Trophoblast cell (in vitro differentiated cells and primary cell): ENCODE data around the gene PANK4.

Experiments
- DNase-seq, 2 donors: peaks; one replicate each; pipeline ENCODE4 v3.0.0-alpha.2; 2016
- H2AFZ ChIP-seq: 2 replicates; pipeline ENCODE4 v1.6.1; 2013; ENCODE audit warnings: low read length, moderate library complexity, mild to moderate bottlenecking; ENCODE audit not compliant: insufficient read depth, poor library complexity
- H2AK5ac ChIP-seq: 2 replicates; pipeline ENCODE4 v1.6.1; 2013; ENCODE audit warnings: mild to moderate bottlenecking, low read length
- H2BK120ac ChIP-seq: 2 replicates; pipeline ENCODE4 v1.6.1; 2013; ENCODE audit warnings: low read length, mild to moderate bottlenecking, moderate library complexity; ENCODE audit not compliant: insufficient read depth, poor library complexity
- H2BK12ac ChIP-seq: 2 replicates; pipeline ENCODE4 v1.6.1; 2013; ENCODE audit warnings: mild to moderate bottlenecking, low read length, moderate library complexity
- H2BK5ac ChIP-seq: 2 replicates; pipeline ENCODE4 v1.6.1; 2013; ENCODE audit warnings: low read length, low read depth, moderate library complexity, mild to moderate bottlenecking; ENCODE audit not compliant: poor library complexity
- H3K14ac ChIP-seq: 2 replicates; pipeline ENCODE4 v1.6.1; 2013; ENCODE audit warnings: mild to moderate bottlenecking, low read length
- H3K18ac ChIP-seq: 2 replicates; pipeline ENCODE4 v1.6.1; 2013; ENCODE audit warnings: mild to moderate bottlenecking, low read length
- H3K23ac ChIP-seq: 2 replicates; pipeline ENCODE4 v1.6.1; 2013; ENCODE audit warnings: low read length
- H3K27ac ChIP-seq: 2 replicates; pipeline ENCODE4 v1.5.1; 2013; ENCODE audit warnings: low read depth, mild to moderate bottlenecking, inconsistent platforms, low read length, moderate library complexity
- H3K27me3 ChIP-seq: 2 replicates; pipeline ENCODE4 v1.6.1; 2013; ENCODE audit warnings: inconsistent platforms, mild to moderate bottlenecking, low read length, moderate library complexity; ENCODE audit not compliant: insufficient read depth
- H3K36me3 ChIP-seq, 2 experiments: 1 replicate in 1 of 2; 2 replicates in 1 of 2; pipeline ENCODE4 v1.6.1; 2013; ENCODE audit warnings: low read length in 2 of 2, mild to moderate bottlenecking in 2 of 2, moderate library complexity in 1 of 2; ENCODE audit not compliant: insufficient read depth in 2 of 2, control insufficient read depth in 1 of 2
- H3K4ac ChIP-seq: 2 replicates; pipeline ENCODE4 v1.6.1; 2013; ENCODE audit warnings: low read depth, mild to moderate bottlenecking, low read length, moderate library complexity
- H3K4me1 ChIP-seq, 2 experiments: 1 replicate in 1 of 2; 2 replicates in 1 of 2; pipeline ENCODE4 v1.6.1; 2013; ENCODE audit warnings: low read length in 2 of 2, mild to moderate bottlenecking in 2 of 2, moderate library complexity in 1 of 2; ENCODE audit not compliant: insufficient read depth in 2 of 2, control insufficient read depth in 1 of 2
- H3K4me2 ChIP-seq: 2 replicates; pipeline ENCODE4 v1.6.1; 2013; ENCODE audit warnings: inconsistent platforms, mild to moderate bottlenecking, low read length, moderate library complexity
- H3K4me3 ChIP-seq: 2 replicates; pipeline ENCODE4 v1.5.1; 2013; ENCODE audit warnings: mild to moderate bottlenecking, low read depth, low read length, inconsistent platforms
- H3K79me1 ChIP-seq: one replicate; pipeline ENCODE4 v1.6.1; 2013; ENCODE audit warnings: low read length
- H3K79me2 ChIP-seq: 2 replicates; pipeline ENCODE4 v1.6.1; 2013; ENCODE audit warnings: low read length, mild to moderate bottlenecking; ENCODE audit not compliant: control insufficient read depth, insufficient read depth, poor library complexity
- H3K9ac ChIP-seq: 2 replicates; pipeline ENCODE4 v1.6.1; 2013; ENCODE audit warnings: mild to moderate bottlenecking, low read length
- H3K9me3 ChIP-seq: 2 replicates; pipeline ENCODE4 v1.6.1; 2013; ENCODE audit warnings: low read depth, mild to moderate bottlenecking, control low read depth, inconsistent platforms, low read length; ENCODE audit not compliant: insufficient read depth
- H4K12ac ChIP-seq: 2 replicates; pipeline ENCODE4 v1.6.1; 2013; ENCODE audit warnings: low read depth, mild to moderate bottlenecking, low read length, moderate library complexity
- H4K8ac ChIP-seq: 2 replicates; pipeline ENCODE4 v1.6.1; 2013; ENCODE audit warnings: low read depth, mild to moderate bottlenecking, low read length, moderate library complexity
- H4K91ac ChIP-seq: one replicate; pipeline ENCODE4 v1.6.1; 2013; ENCODE audit warnings: low read depth, mild to moderate bottlenecking, low read length, moderate library complexity
- WGBS: extraction: QIAGEN DNeasy Blood & Tissue Kit; methylation state at CpG from one replicate; pipeline ENCODE4 v1.1.7; 2013; ENCODE audit warnings: missing lambda C conversion rate; ENCODE audit not compliant: insufficient read length, insufficient coverage; ENCODE audit errors: extremely low coverage; 5-methylcytosine and 5-hydroxymethylcytosine counted together

Gene PANK4

DNA sequence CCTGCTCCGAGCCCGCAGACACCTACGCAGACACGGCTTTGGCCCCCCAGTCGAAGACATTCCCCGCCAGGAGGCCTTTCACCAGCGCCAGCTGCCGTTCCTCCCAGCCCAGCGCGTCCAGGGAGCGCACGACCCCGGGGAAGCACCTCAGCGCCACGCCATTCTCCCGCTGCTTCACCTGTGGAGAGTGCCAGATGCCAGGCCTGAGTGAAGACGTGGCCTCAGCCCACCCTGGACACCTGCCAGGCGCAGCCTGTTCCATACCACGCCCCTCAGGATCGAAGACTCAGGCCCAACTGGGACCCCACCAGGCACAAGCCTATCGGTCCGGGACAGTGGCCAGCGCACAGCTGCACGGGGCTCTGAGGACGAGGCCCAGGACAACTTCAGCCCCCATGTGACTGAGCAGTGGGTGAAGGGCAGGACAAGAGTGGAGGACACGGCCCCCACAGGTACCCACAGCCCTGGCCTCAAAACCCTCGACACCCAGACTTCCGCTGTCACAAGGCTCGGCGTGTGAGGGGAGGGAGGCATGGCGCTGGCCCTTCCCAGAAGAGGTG is 13.5 kb downstream of the PANK4 start:
- Histone ChIP-seq H3K14ac (no peak overlapping the region), H2BK120ac (no peak overlapping the region), H3K23ac (no peak overlapping the region), H3K36me3 (peaks cover 94 to 97% of the 10 kb centered on the region in 2 experiments), H3K4ac (no peak overlapping the region), H4K8ac (no peak overlapping the region), H2BK12ac (no peak overlapping the region), H2AFZ (no peak overlapping the region), H3K27me3 (no peaks in the 10 kb centered on the region), H3K79me1 (no peaks in the 10 kb centered on the region), H2BK5ac (no peak overlapping the region), H2AK5ac (no peak overlapping the region), H3K4me2 (no peak overlapping the region), H3K9ac (no peak overlapping the region), H4K91ac (no peak overlapping the region), H3K9me3 (peaks cover 2% of the 10 kb centered on the region), H3K4me3 (no peak overlapping the region), H4K12ac (no peak overlapping the region), H3K4me1 (no peaks in the 10 kb centered on the region), H3K18ac (no peak overlapping the region), H3K27ac (no peak overlapping the region), H3K79me2 (no peaks in the 10 kb centered on the region)
- no peak for DNase-seq
- no CpG with 5 or more reads among the region's 31 CpGs for WGBS

DNA sequence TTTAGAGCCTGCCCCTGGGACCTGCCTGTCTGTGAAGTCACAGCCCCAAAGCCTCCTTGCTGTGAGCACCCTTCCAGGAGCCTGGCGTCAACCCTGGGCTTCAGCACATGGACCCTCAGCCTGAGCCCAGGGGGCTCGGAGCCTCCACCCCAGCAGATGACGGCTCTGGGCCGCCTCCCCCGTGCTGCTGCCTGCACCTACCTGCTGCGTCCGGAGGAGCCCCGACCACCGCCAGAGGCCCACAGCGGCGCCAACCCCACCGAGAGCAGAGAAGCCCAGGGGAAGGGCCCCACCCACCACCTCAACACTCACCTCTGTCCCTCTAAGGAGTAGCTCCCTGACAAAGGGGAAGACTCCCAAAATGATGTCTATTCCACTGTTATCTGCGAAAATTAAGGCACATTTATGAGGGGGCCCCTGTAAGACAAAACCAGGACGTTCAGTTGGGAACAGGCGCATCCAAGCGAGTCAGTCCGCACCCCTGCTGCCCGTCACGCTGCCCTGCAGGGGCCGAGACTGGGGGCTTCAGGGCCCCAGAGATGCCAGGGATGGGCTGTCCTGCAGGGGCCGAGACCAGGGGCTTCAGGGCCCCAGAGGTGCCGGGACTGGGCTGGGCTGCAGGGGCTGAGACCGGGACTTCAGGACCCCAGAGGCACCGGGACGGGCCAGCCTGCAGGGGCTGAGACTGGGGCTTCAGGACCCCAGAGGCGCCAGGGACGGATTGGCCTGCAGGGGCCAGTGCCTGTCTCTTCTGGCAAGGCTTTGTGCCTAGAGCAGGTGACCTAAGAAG is 15.8 kb downstream of the PANK4 start:
- Histone ChIP-seq H3K9me3 (peaks cover 2% of the 10 kb centered on the region), H4K8ac (no peak overlapping the region), H2BK5ac (no peak overlapping the region), H3K14ac (no peak overlapping the region), H3K79me1 (no peaks in the 10 kb centered on the region), H3K27ac (no peak overlapping the region), H3K18ac (no peak overlapping the region), H2BK120ac (no peak overlapping the region), H3K4me2 (no peak overlapping the region), H2BK12ac (no peak overlapping the region), H2AK5ac (no peak overlapping the region), H3K79me2 (no peaks in the 10 kb centered on the region), H3K23ac (no peak overlapping the region), H4K12ac (no peak overlapping the region), H3K9ac (no peak overlapping the region), H3K4me3 (no peak overlapping the region), H3K27me3 (no peaks in the 10 kb centered on the region), H3K36me3 (peaks cover 73 to 79% of the 10 kb centered on the region in 2 experiments), H3K4me1 (no peaks in the 10 kb centered on the region), H2AFZ (no peak overlapping the region), H4K91ac (no peak overlapping the region), H3K4ac (no peak overlapping the region)
- WGBS = no CpG with 5 or more reads among the region's 27 CpGs
- DNase-seq = no peak

DNA sequence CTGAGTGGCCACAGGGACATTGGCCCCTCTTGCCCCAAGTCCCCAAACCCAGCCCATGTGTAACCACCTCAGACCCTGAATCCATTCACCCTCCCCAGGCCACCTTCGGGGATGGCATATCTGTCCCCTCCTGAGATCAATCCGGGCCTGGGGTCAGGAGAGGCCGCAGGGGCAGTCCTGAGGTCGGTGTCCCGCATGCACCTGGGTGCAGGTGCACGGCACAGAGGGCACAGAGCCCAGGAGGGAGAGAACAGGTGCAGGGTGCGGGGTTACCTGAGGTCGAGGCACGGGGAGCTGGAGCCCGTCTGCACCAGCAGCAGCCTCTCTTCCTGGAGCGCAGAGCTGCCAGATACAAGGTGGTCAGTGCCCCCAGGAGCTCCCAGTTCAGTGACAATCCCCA is 16.8 kb downstream of the PANK4 start:
- no peak overlapping the region for H3K23ac ChIP-seq
- no peak overlapping the region for H3K27ac ChIP-seq
- no peaks in the 10 kb centered on the region for H3K4me1 ChIP-seq
- no peak overlapping the region for H3K9ac ChIP-seq
- no peak overlapping the region for H3K4ac ChIP-seq
- peaks cover 64 to 69% of the 10 kb centered on the region in 2 experiments for H3K36me3 ChIP-seq
- no peak for DNase-seq
- no peaks in the 10 kb centered on the region for H3K79me1 ChIP-seq
- no peak overlapping the region for H3K4me2 ChIP-seq
- no peak overlapping the region for H3K4me3 ChIP-seq
- no CpG with 5 or more reads among the region's 11 CpGs for WGBS
- no peak overlapping the region for H4K91ac ChIP-seq
- no peak overlapping the region for H4K8ac ChIP-seq
- H3K27me3 ChIP-seq = no peaks in the 10 kb centered on the region
- no peak overlapping the region for H2AK5ac ChIP-seq
- H4K12ac ChIP-seq = no peak overlapping the region
- peaks cover 2% of the 10 kb centered on the region for H3K9me3 ChIP-seq
- no peak overlapping the region for H2BK5ac ChIP-seq
- H3K79me2 ChIP-seq = no peaks in the 10 kb centered on the region
- no peak overlapping the region for H2BK120ac ChIP-seq
- no peak overlapping the region for H3K18ac ChIP-seq
- H3K14ac ChIP-seq = no peak overlapping the region
- no peak overlapping the region for H2BK12ac ChIP-seq
- no peak overlapping the region for H2AFZ ChIP-seq

DNA sequence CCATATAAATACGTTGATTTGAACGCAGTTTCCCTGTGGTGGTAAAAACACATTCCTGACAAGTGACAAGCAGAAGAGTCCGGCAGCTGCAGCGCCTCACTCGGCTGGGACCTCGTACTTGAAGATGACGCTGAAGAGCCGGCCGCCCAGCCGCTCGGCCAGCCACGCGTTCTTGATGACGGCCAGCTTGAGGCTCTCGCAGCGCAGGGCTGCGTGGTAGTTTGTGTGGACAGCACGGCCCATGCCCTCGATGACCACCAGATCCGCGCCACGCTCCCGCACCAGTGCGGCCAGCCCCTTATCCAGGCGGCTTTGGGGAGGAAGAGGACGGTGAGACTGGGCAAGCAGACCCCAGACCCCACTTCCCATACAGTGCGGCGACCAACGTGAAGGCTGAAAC is 17.6 kb downstream of the PANK4 start:
- no peak overlapping the region for H4K8ac ChIP-seq
- no peak overlapping the region for H3K14ac ChIP-seq
- H3K18ac ChIP-seq = no peak overlapping the region
- H3K9me3 ChIP-seq = no peaks in the 10 kb centered on the region
- peak in 1 of 2 donors; percentile 15 for DNase-seq
- H3K4me2 ChIP-seq = no peak overlapping the region
- no peak overlapping the region for H3K4ac ChIP-seq
- H3K27ac ChIP-seq = no peak overlapping the region
- no peak overlapping the region for H3K9ac ChIP-seq
- H4K12ac ChIP-seq = no peak overlapping the region
- no peak overlapping the region for H2BK120ac ChIP-seq
- H3K4me1 ChIP-seq = no peaks in the 10 kb centered on the region
- WGBS = no CpG with 5 or more reads among the region's 29 CpGs
- H3K23ac ChIP-seq = no peak overlapping the region
- no peaks in the 10 kb centered on the region for H3K27me3 ChIP-seq
- H2AK5ac ChIP-seq = no peak overlapping the region
- H2BK12ac ChIP-seq = no peak overlapping the region
- H3K79me1 ChIP-seq = no peaks in the 10 kb centered on the region
- no peak overlapping the region for H4K91ac ChIP-seq
- no peak overlapping the region for H3K4me3 ChIP-seq
- no peak overlapping the region for H2AFZ ChIP-seq
- no peaks in the 10 kb centered on the region for H3K79me2 ChIP-seq
- peaks cover 58 to 63% of the 10 kb centered on the region in 2 experiments for H3K36me3 ChIP-seq
- no peak overlapping the region for H2BK5ac ChIP-seq
